Astrocyte (in vitro differentiated cells and primary cell): Measurements from ENCODE around the gene AGPAT4.

Experiments
- CTCF ChIP-seq: IDR thresholded peaks from 2 replicates; pipeline ENCODE4 v1.5.1; 2011; ENCODE audit warnings: low read depth, mild to moderate bottlenecking, inconsistent platforms, low read length, moderate library complexity; ENCODE audit not compliant: insufficient read depth
- EZH2 ChIP-seq: IDR thresholded peaks from 2 replicates; pipeline ENCODE4 v1.6.1; 2012; ENCODE audit warnings: mild to moderate bottlenecking, low read length, inconsistent platforms; ENCODE audit not compliant: insufficient read depth

DNA sequence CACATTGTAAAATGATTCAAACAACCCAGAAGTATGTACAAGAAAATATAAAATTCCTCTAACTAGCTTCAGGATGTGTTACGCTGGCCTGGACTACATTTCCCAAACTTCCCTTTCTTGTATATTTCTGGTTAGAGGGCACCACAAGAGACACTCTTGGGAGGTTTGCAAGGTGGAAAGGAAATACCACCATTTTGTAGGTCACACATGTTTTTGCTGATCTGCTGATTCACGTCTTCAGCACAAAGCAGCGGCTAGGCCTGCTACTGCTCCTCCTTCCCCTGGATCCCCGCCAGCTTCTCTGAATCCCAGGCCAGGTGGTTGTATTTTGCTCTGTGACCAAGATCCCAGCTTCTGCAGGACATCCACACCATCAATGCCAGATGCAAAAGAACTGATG is 104.2 kb downstream of the AGPAT4 start:
- TF ChIP-seq CTCF: no peak
- no peak for TF ChIP-seq EZH2
